Measurements from ENCODE around the gene PAM. TPM values are rescaled to one million over a fixed set of nuclear protein-coding genes. Genes with fewer than 3 reads are reported as not detected.
"Not testable (repeated sequence)": the region's sequence is repeated elsewhere in the genome, so short reads cannot be mapped to it uniquely, and the experiment has no call there.

The PAM gene
- total RNA-seq, 1 donor from 2014 or later: 227 TPM

GRCh38 chr5:102902135-102902448 is 147.0 kb downstream of the PAM start:
- Histone ChIP-seq H3K36me3 (no peaks in the 10 kb centered on the region), H3K27me3 (no peaks in the 10 kb centered on the region), H3K4me3 (no peak overlapping the region), H3K27ac (no peak overlapping the region), H3K4me1 (no peaks in the 10 kb centered on the region), H3K9me3 (no peaks in the 10 kb centered on the region)
- intact Hi-C loops (cut with DNase I): no loop called here
- no peak for TF ChIP-seq CTCF (IDR thresholded peaks at IDR 0.05)
- DNase-seq (no peak), ATAC-seq (no peak)

- intact Hi-C loops (cut with DNase I): no loop called here
- no peak for TF ChIP-seq CTCF (IDR thresholded peaks at IDR 0.05)
- no peaks in the 10 kb centered on the region for H3K9me3 ChIP-seq
- H3K4me3 ChIP-seq: no peak overlapping the region
- H3K36me3 ChIP-seq: no peaks in the 10 kb centered on the region
- H3K4me1 ChIP-seq: no peaks in the 10 kb centered on the region
- H3K27me3 ChIP-seq: no peaks in the 10 kb centered on the region
- DNase-seq: no peak
- ATAC-seq: no peak
- no peak overlapping the region for H3K27ac ChIP-seq
Observed at GRCh38 chr5:102902647-102903046, 147.5 kb downstream of the PAM start.

DNA sequence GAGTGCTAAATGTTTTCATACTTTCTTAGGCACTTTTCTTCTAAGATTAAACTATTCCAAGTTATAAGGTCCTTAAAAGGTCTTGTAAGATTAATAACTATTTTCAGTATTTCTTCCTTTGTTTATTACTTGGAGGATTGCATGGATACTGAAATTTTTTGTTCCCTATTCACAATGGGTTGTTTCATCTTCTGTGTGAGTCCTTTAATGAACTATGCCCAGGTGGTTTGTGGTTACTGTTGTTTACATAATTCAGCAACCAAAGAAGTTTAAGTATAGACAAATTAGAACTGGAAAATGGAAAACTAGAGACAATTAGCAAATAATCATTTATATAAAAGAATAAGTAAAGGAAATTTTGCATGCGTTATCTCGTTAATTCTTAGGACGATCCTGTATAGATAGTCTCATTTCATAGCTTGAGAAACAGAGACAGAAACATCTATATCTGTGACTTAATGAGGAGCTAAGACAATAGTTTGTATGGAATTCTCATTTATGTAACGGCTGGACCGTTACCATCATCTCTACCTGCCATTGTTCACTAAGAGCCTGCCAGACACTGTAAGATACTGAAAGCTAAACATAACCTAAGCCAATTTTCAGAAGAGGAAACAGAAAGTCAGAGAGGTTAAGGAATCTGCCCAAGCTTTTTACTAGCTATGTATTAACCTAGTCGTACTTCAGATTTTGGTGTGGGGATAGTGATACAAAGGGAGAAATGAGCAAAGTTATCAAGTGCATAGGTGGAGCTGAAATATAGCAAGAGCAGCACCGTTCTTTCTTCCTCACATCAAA is 148.2 kb downstream of the PAM start:
- no peaks in the 10 kb centered on the region for H3K36me3 ChIP-seq
- intact Hi-C loops (cut with DNase I): no loop called here
- H3K27ac ChIP-seq: no peak overlapping the region
- no peak for TF ChIP-seq CTCF (IDR thresholded peaks at IDR 0.05)
- no peak for DNase-seq
- ATAC-seq: no peak
- no peaks in the 10 kb centered on the region for H3K4me1 ChIP-seq
- no peaks in the 10 kb centered on the region for H3K9me3 ChIP-seq
- H3K4me3 ChIP-seq: no peak overlapping the region
- no peaks in the 10 kb centered on the region for H3K27me3 ChIP-seq

DNA sequence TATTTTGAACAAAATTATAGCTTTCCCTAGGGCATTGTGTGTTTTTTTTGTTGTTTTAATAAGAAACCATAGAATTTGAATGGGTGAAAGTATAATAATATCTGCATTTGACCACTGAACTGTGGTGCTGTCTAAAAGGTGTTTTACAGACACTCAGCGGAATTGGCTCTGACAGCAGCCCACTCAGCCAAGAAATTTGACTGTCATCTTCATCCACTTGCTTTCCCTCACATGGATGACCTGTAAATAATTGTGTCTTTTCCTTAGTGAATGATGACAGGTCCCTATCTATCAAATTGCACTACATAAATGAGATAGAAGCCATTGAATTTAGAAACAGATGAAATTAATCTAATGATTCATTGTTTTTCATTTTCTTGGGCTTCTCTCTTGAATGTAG is 150.0 kb downstream of the PAM start:
- no peaks in the 10 kb centered on the region for H3K4me1 ChIP-seq
- H3K9me3 ChIP-seq: no peaks in the 10 kb centered on the region
- intact Hi-C loops (cut with DNase I): no loop called here
- no peaks in the 10 kb centered on the region for H3K27me3 ChIP-seq
- no peak for TF ChIP-seq CTCF (IDR thresholded peaks at IDR 0.05)
- no peaks in the 10 kb centered on the region for H3K36me3 ChIP-seq
- no peak overlapping the region for H3K27ac ChIP-seq
- H3K4me3 ChIP-seq: no peak overlapping the region
- ATAC-seq (no peak), DNase-seq (no peak)

DNA sequence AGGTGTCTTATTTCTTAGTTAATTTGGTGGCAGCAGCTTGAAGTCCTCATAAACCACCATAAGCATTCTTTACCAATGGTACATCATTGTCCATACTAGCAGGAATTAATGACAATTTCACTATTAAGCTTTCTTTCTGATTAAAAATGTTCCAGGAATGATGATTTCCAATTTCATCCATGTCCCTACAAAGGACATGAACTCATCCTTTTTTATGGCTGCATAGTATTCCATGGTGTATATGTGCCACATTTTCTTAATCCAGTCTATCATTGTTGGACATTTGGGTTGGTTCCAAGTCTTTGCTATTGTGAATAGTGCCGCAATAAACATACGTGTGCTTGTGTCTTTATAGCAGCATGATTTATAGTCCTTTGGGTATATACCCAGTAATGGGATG is 152.0 kb downstream of the PAM start:
- ATAC-seq; H3K27me3 ChIP-seq; H3K4me1 ChIP-seq; H3K4me3 ChIP-seq; DNase-seq; intact Hi-C loops (cut with DNase I); H3K27ac ChIP-seq; H3K36me3 ChIP-seq; H3K9me3 ChIP-seq: not testable (repeated sequence)

- no peaks in the 10 kb centered on the region for H3K27me3 ChIP-seq
- no peak overlapping the region for H3K27ac ChIP-seq
- no peak for ATAC-seq
- no peaks in the 10 kb centered on the region for H3K9me3 ChIP-seq
- H3K4me3 ChIP-seq: no peak overlapping the region
- intact Hi-C loops (cut with DNase I): no loop called here
- TF ChIP-seq CTCF (IDR thresholded peaks at IDR 0.05): no peak
- peaks cover 10% of the 10 kb centered on the region for H3K4me1 ChIP-seq
- H3K36me3 ChIP-seq: peaks cover 10% of the 10 kb centered on the region
- no peak for DNase-seq
Observed at GRCh38 chr5:102910240-102911226, 155.4 kb downstream of the PAM start.

Data from upper lobe of right lung (tissue), 1 donor.